Osteoblast (primary cell): ENCODE results near the gene TESMIN. TPM values are rescaled to one million over a fixed set of nuclear protein-coding genes. Genes with fewer than 3 reads are reported as not detected.

Experiments
- DNase-seq: peaks from one replicate; pipeline ENCODE4 v3.0.0; 2011; ENCODE audit warnings: low spot score, mixed read lengths; ENCODE audit not compliant: insufficient read length; ENCODE audit errors: missing footprints
- H2AFZ ChIP-seq: 2 replicates; pipeline ENCODE4 v1.6.0; 2011; ENCODE audit warnings: mild to moderate bottlenecking, low read length
- H3K27ac ChIP-seq: 2 replicates; pipeline ENCODE4 v1.5.1; 2011; ENCODE audit warnings: mild to moderate bottlenecking, low read depth, low read length, moderate library complexity
- H3K27me3 ChIP-seq: 2 replicates; pipeline ENCODE4 v1.6.0; 2012; ENCODE audit warnings: mild to moderate bottlenecking, control low read depth, inconsistent platforms, low read length, moderate library complexity; ENCODE audit not compliant: insufficient read depth
- H3K36me3 ChIP-seq: 2 replicates; pipeline ENCODE4 v1.5.1; 2011; ENCODE audit warnings: mild to moderate bottlenecking, low read length, control low read depth, moderate library complexity; ENCODE audit not compliant: insufficient read depth
- H3K4me1 ChIP-seq: 2 replicates; pipeline ENCODE4 v1.5.1; 2011; ENCODE audit warnings: mild to moderate bottlenecking, low read length, control low read depth, moderate library complexity; ENCODE audit not compliant: insufficient read depth
- H3K4me2 ChIP-seq: 2 replicates; pipeline ENCODE4 v1.6.0; 2011; ENCODE audit warnings: mild to moderate bottlenecking, low read length; ENCODE audit not compliant: insufficient read depth
- H3K4me3 ChIP-seq: fragments of 200-600 bp; sonication (generic); 3 replicates; pipeline ENCODE4 v1.5.1; 2012; ENCODE audit warnings: mild to moderate bottlenecking, low read length, inconsistent platforms; ENCODE audit not compliant: insufficient read depth
- H3K79me2 ChIP-seq: 2 replicates; pipeline ENCODE4 v1.6.0; 2012; ENCODE audit warnings: mild to moderate bottlenecking, low read length, control low read depth, inconsistent platforms; ENCODE audit not compliant: insufficient read depth
- H3K9me3 ChIP-seq: 2 replicates; pipeline ENCODE4 v1.5.1; 2011; ENCODE audit warnings: low read depth, low read length, control low read depth
- H4K20me1 ChIP-seq: 2 replicates; pipeline ENCODE4 v1.6.0; 2012; ENCODE audit warnings: mild to moderate bottlenecking, low read length, control low read depth; ENCODE audit not compliant: insufficient read depth
- total RNA-seq: library from RNA; depleted of rRNA; stranded (reverse); fragments of >200 nt; gene quantifications from 2 replicates; pipeline ENCODE4 v1.2.3, GENCODE V29; 2012
- TF ChIP-seq, protein P1 (sequence below): IDR thresholded peaks from 2 replicates; pipeline ENCODE4 v1.5.1; 2011; ENCODE audit warnings: mild to moderate bottlenecking, low read depth, low read length, moderate library complexity; ENCODE audit errors: extremely low read depth

Gene TESMIN
- total RNA-seq, 1 donor = not detected

DNA sequence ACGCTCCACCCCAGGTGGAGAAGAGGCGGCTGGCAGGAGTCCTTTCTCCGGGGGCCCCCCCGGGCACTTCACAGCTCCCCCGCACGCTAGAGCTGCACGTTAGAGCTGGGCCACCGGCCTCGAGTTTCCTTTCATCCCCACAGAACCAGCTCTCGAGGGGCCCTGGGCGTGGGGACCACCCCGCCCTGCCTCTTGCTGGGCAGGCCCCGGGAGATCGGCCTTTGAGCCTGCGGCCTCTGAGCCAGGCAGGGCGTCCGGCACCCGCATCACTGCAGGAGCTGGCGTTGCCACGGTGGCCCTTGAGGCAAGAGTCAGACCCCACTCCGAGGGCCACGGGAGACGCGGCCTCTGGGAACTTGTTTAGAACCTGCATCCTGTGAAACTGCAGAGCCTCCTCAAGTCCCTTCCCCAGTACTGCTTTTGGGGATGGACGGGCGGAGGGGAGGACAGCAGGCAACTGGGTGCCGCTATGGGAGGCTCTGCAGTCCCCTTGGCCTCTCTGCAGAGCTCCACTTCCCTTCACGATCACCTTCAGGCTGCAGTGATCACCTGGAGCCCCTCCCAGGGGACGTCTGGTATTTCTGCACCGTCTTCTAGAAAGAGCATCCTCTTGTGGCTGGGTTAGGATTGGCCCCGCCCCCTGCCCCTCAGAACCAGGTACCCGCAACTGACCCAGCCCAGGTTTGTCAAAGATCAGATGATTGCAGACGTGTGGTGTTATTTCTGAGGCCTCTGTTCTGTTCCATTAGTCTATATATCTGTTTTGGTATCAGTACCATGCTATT lies 80.9 kb downstream of the TESMIN start:
- Histone ChIP-seq H3K79me2 (no peaks in the 10 kb centered on the region), H3K9me3 (peaks cover 6% of the 10 kb centered on the region), H3K36me3 (no peaks in the 10 kb centered on the region), H2AFZ (no peak overlapping the region), H3K27ac (no peak overlapping the region), H3K27me3 (peaks cover 11% of the 10 kb centered on the region), H4K20me1 (peaks cover 2% of the 10 kb centered on the region), H3K4me1 (no peaks in the 10 kb centered on the region), H3K4me3 (no peak overlapping the region), H3K4me2 (no peak overlapping the region)
- DNase-seq = no peak
- TF ChIP-seq, protein P1, sequence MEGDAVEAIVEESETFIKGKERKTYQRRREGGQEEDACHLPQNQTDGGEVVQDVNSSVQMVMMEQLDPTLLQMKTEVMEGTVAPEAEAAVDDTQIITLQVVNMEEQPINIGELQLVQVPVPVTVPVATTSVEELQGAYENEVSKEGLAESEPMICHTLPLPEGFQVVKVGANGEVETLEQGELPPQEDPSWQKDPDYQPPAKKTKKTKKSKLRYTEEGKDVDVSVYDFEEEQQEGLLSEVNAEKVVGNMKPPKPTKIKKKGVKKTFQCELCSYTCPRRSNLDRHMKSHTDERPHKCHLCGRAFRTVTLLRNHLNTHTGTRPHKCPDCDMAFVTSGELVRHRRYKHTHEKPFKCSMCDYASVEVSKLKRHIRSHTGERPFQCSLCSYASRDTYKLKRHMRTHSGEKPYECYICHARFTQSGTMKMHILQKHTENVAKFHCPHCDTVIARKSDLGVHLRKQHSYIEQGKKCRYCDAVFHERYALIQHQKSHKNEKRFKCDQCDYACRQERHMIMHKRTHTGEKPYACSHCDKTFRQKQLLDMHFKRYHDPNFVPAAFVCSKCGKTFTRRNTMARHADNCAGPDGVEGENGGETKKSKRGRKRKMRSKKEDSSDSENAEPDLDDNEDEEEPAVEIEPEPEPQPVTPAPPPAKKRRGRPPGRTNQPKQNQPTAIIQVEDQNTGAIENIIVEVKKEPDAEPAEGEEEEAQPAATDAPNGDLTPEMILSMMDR = no peak

DNA sequence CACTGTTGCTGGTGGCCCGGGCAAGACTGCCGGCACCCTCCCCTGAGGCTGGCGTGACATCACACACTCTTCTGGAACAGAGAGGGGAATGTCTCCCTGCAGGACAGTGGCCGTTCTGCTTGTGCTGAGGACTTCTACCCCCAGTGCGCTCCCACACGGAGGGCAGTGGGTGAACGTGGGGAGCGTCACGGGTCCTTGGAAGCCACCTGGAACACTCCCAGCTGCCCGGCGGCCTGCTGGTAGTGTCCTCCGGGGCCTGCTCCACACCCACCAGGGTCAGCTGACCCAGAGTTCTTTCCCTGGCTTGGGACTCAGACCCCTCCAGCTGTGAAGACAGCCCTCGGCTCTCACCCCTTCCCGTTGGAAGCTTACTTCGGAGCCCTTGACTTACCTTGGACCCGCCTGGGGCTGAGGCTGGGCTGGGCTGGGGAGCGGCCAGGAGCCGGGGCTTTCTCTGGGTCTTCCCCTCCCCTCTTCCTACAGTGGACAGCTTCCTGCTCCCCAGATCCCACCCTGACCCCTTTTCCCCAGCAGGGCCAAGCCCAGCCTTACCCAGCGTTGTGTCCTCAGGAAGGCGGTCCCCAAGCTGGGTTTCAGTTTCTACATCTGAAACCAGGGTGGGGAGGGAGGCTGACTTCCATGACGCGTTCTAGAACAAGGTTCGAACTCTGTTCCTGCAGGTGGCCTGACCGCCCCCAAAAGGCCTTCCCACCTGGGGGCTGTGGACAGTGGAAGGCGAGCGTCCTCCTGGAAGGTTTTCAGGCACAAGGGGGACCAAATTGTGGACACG lies 81.8 kb downstream of the TESMIN start:
- Histone ChIP-seq H3K27me3 (peaks cover 18% of the 10 kb centered on the region), H2AFZ (no peak overlapping the region), H3K36me3 (no peaks in the 10 kb centered on the region), H3K27ac (no peak overlapping the region), H3K9me3 (peaks cover 6% of the 10 kb centered on the region), H3K4me2 (no peak overlapping the region), H3K79me2 (no peaks in the 10 kb centered on the region), H3K4me1 (no peaks in the 10 kb centered on the region), H3K4me3 (no peak overlapping the region), H4K20me1 (peaks cover 2% of the 10 kb centered on the region)
- TF ChIP-seq, protein P1 = no peak
- peak; percentile 35 for DNase-seq

DNA sequence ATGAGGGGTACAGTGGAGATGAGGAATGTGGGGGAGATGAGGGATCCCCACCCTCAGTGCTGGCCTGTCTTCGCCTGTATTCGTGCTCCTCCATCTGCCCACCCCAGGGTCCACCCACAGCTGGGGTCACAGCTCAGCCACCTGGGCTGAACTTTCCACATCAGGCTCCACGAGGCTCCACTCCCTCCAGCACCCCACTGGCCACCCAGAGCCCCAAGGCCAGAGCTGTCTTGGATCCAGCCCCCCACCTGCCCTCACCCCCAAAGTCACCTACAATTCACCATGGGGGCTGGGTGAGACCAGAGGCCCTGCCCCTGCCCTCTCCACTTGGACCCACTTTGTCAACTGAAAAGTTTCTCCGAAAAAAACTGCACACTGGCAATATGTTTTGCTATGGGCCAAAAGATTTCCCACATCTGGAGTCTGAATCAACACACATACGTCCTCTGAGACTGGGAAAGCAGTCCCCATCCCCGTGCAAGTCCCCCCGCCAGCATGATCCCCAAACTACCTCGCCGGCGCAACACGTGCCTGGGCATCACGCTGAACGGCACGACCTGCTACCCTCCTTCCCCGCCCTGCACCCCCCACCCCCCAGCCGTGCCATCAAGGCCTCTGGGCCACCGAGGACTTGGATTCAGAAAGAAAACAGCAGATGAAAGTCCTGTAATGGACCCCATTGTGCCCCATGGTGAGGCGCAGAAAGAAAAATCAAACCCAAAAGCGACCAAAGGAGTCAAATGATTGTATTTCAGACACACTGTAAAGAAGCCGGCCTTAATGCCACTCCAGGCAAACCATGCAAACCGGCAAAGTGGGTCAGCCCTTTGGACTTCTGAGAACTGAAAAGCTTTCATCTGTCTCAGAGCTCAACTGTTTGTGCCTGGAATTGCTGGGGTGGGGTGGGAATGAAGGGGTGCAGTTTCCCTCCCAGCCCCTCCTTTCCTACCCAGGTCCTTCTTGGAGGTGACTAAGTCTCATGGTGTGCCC lies 83.5 kb downstream of the TESMIN start:
- Histone ChIP-seq H3K36me3 (no peaks in the 10 kb centered on the region), H3K9me3 (no peaks in the 10 kb centered on the region), H3K79me2 (no peaks in the 10 kb centered on the region), H3K27me3 (peaks cover 23% of the 10 kb centered on the region), H3K4me1 (no peaks in the 10 kb centered on the region), H4K20me1 (peaks cover 2% of the 10 kb centered on the region), H2AFZ (no peak overlapping the region), H3K4me3 (no peak overlapping the region), H3K27ac (no peak overlapping the region), H3K4me2 (no peak overlapping the region)
- DNase-seq = peak; percentile 27
- TF ChIP-seq, protein P1 = no peak
